Lower leg skin (tissue), 4 donors: Measurements from ENCODE around the gene GOLGA5. TPM values are rescaled to one million over a fixed set of nuclear protein-coding genes. Genes with fewer than 3 reads are reported as not detected.
"Not testable (repeated sequence)": the region's sequence is repeated elsewhere in the genome, so short reads cannot be mapped to it uniquely, and the experiment has no call there.

Experiments used
- DNase-seq, 2 donors: peaks; one replicate each; pipeline ENCODE4 v3.0.0-alpha.2; 2019; ENCODE audit warnings: low spot score in 2 of 2
- H3K4me3 ChIP-seq: fragments of 200-600 bp; sonication (generic); 2 replicates; pipeline ENCODE4 v1.5.1; 2017; ENCODE audit warnings: mild to moderate bottlenecking, low read depth; ENCODE audit not compliant: poor library complexity, severe bottlenecking
- POLR2A ChIP-seq, 2 donors: fragments of 450-650 bp; IDR thresholded peaks; one replicate each; pipeline ENCODE4 v1.6.1; 2016 to 2017; ENCODE audit warnings: antibody characterized with exemption in 2 of 2, mild to moderate bottlenecking in 1 of 2, moderate library complexity in 1 of 2
- WGBS, 2 donors: methylation state at CpG; one replicate each; pipeline ENCODE4 v1.1.5; 2018; 5-methylcytosine and 5-hydroxymethylcytosine counted together
- intact Hi-C: fragments of 100-400 bp; cut with DNase I; formaldehyde crosslinking; loops from one replicate; pipeline ENCODE4 v1.15.0; 2023; ENCODE audit warnings: low total_unique reads
- total RNA-seq, 4 donors: library from RNA; depleted of rRNA; stranded (reverse); fragments of >200 nt; gene quantifications; one replicate each; pipeline ENCODE4 v1.1.0, GENCODE V29; 2016
- TF ChIP-seq, protein P1 (sequence below), 3 donors: fragments of 450-650 bp; IDR thresholded peaks; one replicate each; pipeline ENCODE4 v1.5.1; 2016; ENCODE audit warnings: antibody characterized with exemption in 3 of 3, mild to moderate bottlenecking in 3 of 3, moderate library complexity in 2 of 3

GOLGA5 gene
- total RNA-seq, 4 donors from 2014 or later: 32.5 to 43.8 (median 35.9) TPM

DNA sequence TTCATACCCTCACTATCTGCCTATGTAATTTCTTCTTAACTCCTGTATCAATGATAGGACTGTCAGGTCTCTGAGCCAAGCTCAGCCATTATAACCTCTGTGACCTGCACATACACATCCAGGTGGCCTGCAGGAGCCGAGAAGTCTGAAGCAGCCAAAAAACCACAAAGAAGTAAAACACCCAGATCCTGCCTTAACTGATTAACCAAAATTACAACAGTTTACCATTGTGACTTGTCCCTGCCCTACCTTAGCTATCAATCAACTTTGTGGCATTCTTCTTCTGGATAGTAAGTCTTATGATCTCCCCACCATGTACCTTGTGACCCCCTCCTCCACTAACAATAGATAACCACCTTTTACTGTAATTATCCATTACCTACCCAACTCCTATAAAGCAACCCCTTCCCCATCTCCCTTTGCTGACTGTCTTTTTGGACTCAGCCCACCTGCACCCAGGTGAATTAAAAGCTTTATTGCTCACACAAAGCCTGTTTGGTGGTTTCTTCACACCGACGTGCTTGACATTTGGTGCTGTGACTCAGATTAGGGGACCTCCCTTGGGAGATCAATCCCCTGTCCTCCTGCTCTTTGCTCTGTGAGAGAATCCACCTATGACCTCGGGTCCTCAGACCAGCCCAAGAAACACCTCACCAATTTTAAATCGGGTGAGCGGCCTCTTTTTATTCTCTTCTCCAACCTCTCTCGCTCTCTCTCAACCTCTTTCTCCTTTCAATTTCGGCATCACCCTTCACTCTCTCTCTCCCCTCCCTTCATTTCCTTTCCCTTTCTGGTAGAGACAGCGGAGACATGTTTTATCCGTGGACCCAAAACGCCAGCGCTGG, 34.2 kb upstream of the GOLGA5 start:
- intact Hi-C loops: no loop called here
- 86 to 91% methylated on average over 12 of the region's 12 CpGs for WGBS, 2 donors
- no peak overlapping the region for H3K4me3 ChIP-seq
- no peak for TF ChIP-seq POLR2A (IDR thresholded peaks at IDR 0.05)
- TF ChIP-seq, protein P1, sequence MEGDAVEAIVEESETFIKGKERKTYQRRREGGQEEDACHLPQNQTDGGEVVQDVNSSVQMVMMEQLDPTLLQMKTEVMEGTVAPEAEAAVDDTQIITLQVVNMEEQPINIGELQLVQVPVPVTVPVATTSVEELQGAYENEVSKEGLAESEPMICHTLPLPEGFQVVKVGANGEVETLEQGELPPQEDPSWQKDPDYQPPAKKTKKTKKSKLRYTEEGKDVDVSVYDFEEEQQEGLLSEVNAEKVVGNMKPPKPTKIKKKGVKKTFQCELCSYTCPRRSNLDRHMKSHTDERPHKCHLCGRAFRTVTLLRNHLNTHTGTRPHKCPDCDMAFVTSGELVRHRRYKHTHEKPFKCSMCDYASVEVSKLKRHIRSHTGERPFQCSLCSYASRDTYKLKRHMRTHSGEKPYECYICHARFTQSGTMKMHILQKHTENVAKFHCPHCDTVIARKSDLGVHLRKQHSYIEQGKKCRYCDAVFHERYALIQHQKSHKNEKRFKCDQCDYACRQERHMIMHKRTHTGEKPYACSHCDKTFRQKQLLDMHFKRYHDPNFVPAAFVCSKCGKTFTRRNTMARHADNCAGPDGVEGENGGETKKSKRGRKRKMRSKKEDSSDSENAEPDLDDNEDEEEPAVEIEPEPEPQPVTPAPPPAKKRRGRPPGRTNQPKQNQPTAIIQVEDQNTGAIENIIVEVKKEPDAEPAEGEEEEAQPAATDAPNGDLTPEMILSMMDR (IDR thresholded peaks at IDR 0.05): no peak
- DNase-seq: no peak

DNA sequence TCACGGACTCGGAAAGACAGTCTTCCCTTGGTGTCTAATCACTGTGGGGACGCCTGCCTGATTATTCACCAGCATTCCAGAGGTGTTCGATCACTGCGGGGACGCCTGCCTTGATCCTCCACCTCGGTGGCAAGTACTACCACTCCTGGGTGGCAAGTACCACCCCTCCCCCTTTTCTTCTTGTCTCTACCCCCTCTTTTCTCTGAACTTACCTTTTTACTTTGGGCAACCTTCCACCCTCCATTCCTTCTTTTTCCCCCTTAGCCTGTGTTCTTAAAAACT, 33.6 kb upstream of the GOLGA5 start:
- intact Hi-C loops: no loop called here
- 80 to 92% methylated on average over 7 of the region's 7 CpGs for WGBS, 2 donors
- H3K4me3 ChIP-seq: no peak overlapping the region
- TF ChIP-seq POLR2A (IDR thresholded peaks at IDR 0.05): no peak
- TF ChIP-seq, protein P1 (IDR thresholded peaks at IDR 0.05): no peak
- DNase-seq: no peak

DNA sequence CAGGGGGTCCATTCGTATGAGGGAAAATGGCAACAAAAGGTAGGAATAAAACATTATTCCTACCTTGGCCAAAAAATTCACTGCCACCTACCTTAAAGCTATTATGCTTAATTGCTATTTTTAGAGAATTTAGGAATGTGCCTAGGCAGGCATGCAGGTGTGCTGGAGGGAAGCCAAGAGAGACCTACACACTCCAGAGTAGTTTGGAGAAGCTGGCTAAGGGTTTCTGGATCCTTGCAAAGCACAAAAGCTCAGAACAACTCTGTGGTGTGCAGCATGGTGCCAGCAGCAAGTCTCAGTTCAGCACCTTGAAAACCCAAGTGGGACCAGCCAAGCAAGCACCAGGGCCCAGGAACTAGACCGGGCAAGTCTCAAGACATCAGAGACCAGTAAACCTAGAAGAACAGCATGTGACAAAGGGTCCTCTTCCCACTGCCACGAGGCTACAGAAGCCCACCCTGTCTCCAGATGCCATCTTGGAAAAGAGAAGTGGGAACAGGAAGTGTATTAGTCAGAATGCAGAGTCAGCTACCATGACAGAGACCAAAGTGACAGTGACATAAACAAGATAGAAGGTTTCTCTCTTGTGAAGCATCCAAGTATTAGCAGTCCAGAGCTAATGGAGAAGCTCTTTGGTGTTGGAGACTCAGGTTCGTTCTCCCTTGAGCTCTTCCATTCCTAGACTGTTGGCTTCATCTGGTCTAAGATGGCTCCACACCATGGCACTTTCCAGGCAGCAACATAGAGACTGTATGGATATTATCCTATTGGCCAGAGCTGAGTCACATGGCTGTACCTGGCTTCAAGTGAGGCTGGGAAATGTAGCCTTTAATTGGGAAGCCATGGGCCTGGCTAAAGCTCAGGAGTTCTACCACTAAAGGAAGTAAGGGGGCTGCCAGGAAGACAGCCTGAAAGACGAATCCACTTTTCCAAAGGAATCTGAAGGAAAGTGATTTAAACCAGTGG, 30.2 kb upstream of the GOLGA5 start:
- H3K4me3 ChIP-seq, intact Hi-C loops, DNase-seq: not testable (repeated sequence)
- WGBS, 2 donors: 49 to 61% methylated on average over 4 of the region's 5 CpGs

- intact Hi-C loops, H3K4me3 ChIP-seq, DNase-seq: not testable (repeated sequence)
- 50 to 68% methylated on average over 1 of the region's 1 CpG for WGBS, 2 donors
Measured at GRCh38 chr14:92768236-92768635, 25.9 kb upstream of the GOLGA5 start.

DNA sequence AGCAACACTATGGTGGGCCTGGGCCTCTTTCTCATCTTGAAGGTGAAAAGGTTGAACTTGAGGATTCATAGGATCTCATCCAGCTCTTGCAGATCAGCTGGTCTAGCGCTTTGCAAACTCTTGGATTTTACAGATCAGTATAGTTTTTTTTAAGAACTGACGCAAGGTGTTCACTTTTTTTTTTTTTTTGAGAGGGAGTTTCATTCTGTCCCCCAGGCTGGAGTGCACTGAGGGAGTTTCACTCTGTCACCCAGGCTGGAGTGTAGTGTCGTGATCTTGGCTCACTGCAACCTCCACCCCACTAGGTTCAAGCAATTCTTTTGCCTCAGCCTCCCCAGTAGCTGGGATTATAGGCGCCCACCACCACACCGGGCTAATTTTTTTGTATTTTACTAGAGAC, 25.3 kb upstream of the GOLGA5 start:
- no peak for DNase-seq
- no peak overlapping the region for H3K4me3 ChIP-seq
- no peak for TF ChIP-seq POLR2A (IDR thresholded peaks at IDR 0.05)
- TF ChIP-seq, protein P1 (IDR thresholded peaks at IDR 0.05): no peak
- 89 to 93% methylated on average over 5 of the region's 5 CpGs for WGBS, 2 donors
- intact Hi-C loops: no loop called here

- no peak for TF ChIP-seq POLR2A (IDR thresholded peaks at IDR 0.05)
- TF ChIP-seq, protein P1 (IDR thresholded peaks at IDR 0.05): no peak
- intact Hi-C loops: no loop called here
- no peak for DNase-seq
- 71 to 76% methylated on average over 2 of the region's 2 CpGs for WGBS, 2 donors
- H3K4me3 ChIP-seq: no peak overlapping the region
Measured at GRCh38 chr14:92770484-92770883, 23.6 kb upstream of the GOLGA5 start.
